ENCODE data around the gene KLHDC4. TPM values are rescaled to one million over a fixed set of nuclear protein-coding genes. Genes with fewer than 3 reads are reported as not detected.

The KLHDC4 gene
- total RNA-seq, 4 donors from 2014 or later = 17.0 to 51.6 (median 23.2) TPM

GRCh38 chr16:87780385-87780989, 14.7 kb upstream of the KLHDC4 start:
- TF ChIP-seq CTCF (IDR thresholded peaks at IDR 0.05; ENCODE audit: low read depth) = no peak

- TF ChIP-seq CTCF (IDR thresholded peaks at IDR 0.05; ENCODE audit: low read depth) = no peak
These were observed 13.2 kb upstream of the KLHDC4 start for GRCh38 chr16:87778830-87779579.

GRCh38 chr16:87778476-87778829, 12.7 kb upstream of the KLHDC4 start:
- no peak for TF ChIP-seq CTCF (IDR thresholded peaks at IDR 0.05; ENCODE audit: low read depth)

GRCh38 chr16:87766485-87766797, 655 bp upstream of the KLHDC4 start:
- no peak for TF ChIP-seq CTCF (IDR thresholded peaks at IDR 0.05; ENCODE audit: low read depth)

GRCh38 chr16:87765473-87765775, 362 bp downstream of the KLHDC4 start:
- no peak for TF ChIP-seq CTCF (IDR thresholded peaks at IDR 0.05; ENCODE audit: low read depth)

- no peak for TF ChIP-seq CTCF (IDR thresholded peaks at IDR 0.05; ENCODE audit: low read depth)
These were observed 950 bp downstream of the KLHDC4 start for GRCh38 chr16:87764600-87765472.

- no peak for TF ChIP-seq CTCF (IDR thresholded peaks at IDR 0.05; ENCODE audit: low read depth)
These were observed 3.2 kb downstream of the KLHDC4 start for GRCh38 chr16:87762620-87763019.

Data from subcutaneous adipose tissue (tissue), 4 donors.